Ovary (tissue), 3 donors: ENCODE results near the gene CCDC137.

Experiments used
- CTCF ChIP-seq, 3 donors: fragments of 450-650 bp in 2 of 3; fragments of 200-600 bp in 1 of 3; IDR thresholded peaks; one replicate each; pipeline versions ENCODE4 v1.5.1 to v1.8.0; 2016 to 2022; ENCODE audit warnings: antibody characterized with exemption in 3 of 3, mild to moderate bottlenecking in 1 of 3
- POLR2A ChIP-seq: fragments of 450-650 bp; IDR thresholded peaks from one replicate; pipeline ENCODE4 v1.6.1; 2017; ENCODE audit warnings: antibody characterized with exemption, mild to moderate bottlenecking, moderate library complexity
- donor health status: DM: no; HTN: no; CAD: no.

GRCh38 chr17:81702934-81703746 lies 36.6 kb downstream of the CCDC137 start, which contains the start of gene MRPL12:
- TF ChIP-seq CTCF (IDR thresholded peaks at IDR 0.05) (peak; percentile 28 to 66 (median 43)), POLR2A (peak; percentile 88)
